ENCODE measurements around the gene PAX5. TPM values are rescaled to one million over a fixed set of nuclear protein-coding genes. Genes with fewer than 3 reads are reported as not detected.

PAX5 gene
- total RNA-seq, 1 donor from 2014 or later: 1.3 TPM

GRCh38 chr9:36928210-36928609, 105.9 kb downstream of the PAX5 start:
- no peak for DNase-seq (ENCODE audit: low spot score)
- Mint-ChIP-seq H3K36me3 (ENCODE audit: low read depth, unreplicated experiment) (no peaks in the 10 kb centered on the region), H3K9me3 (ENCODE audit: unreplicated experiment) (no peaks in the 10 kb centered on the region), H3K4me1 (ENCODE audit: unreplicated experiment) (no peaks in the 10 kb centered on the region), H3K27me3 (ENCODE audit: unreplicated experiment) (no peaks in the 10 kb centered on the region), H3K27ac (ENCODE audit: unreplicated experiment) (no peak overlapping the region), H3K4me3 (ENCODE audit: unreplicated experiment) (no peak overlapping the region)
- no peak for TF ChIP-seq CTCF (IDR thresholded peaks at IDR 0.05; ENCODE audit: unreplicated experiment)

GRCh38 chr9:36924757-36925432, 109.2 kb downstream of the PAX5 start:
- Mint-ChIP-seq H3K9me3 (ENCODE audit: unreplicated experiment) (no peaks in the 10 kb centered on the region), H3K27ac (ENCODE audit: unreplicated experiment) (no peak overlapping the region), H3K36me3 (ENCODE audit: low read depth, unreplicated experiment) (no peaks in the 10 kb centered on the region), H3K27me3 (ENCODE audit: unreplicated experiment) (peaks cover 1% of the 10 kb centered on the region), H3K4me1 (ENCODE audit: unreplicated experiment) (no peaks in the 10 kb centered on the region), H3K4me3 (ENCODE audit: unreplicated experiment) (no peak overlapping the region)
- no peak for TF ChIP-seq CTCF (IDR thresholded peaks at IDR 0.05; ENCODE audit: unreplicated experiment)
- DNase-seq (ENCODE audit: low spot score): no peak

GRCh38 chr9:36924071-36924470, 110.0 kb downstream of the PAX5 start:
- Mint-ChIP-seq H3K36me3 (ENCODE audit: low read depth, unreplicated experiment) (no peaks in the 10 kb centered on the region), H3K4me3 (ENCODE audit: unreplicated experiment) (no peak overlapping the region), H3K27ac (ENCODE audit: unreplicated experiment) (no peak overlapping the region), H3K4me1 (ENCODE audit: unreplicated experiment) (no peaks in the 10 kb centered on the region), H3K27me3 (ENCODE audit: unreplicated experiment) (peaks cover 1% of the 10 kb centered on the region), H3K9me3 (ENCODE audit: unreplicated experiment) (no peaks in the 10 kb centered on the region)
- no peak for TF ChIP-seq CTCF (IDR thresholded peaks at IDR 0.05; ENCODE audit: unreplicated experiment)
- DNase-seq (ENCODE audit: low spot score): no peak

GRCh38 chr9:36923025-36923625, 110.9 kb downstream of the PAX5 start:
- H3K4me1 Mint-ChIP-seq (ENCODE audit: unreplicated experiment): no peaks in the 10 kb centered on the region
- H3K4me3 Mint-ChIP-seq (ENCODE audit: unreplicated experiment): no peak overlapping the region
- TF ChIP-seq CTCF (IDR thresholded peaks at IDR 0.05; ENCODE audit: unreplicated experiment): no peak
- no peak overlapping the region for H3K27ac Mint-ChIP-seq (ENCODE audit: unreplicated experiment)
- H3K9me3 Mint-ChIP-seq (ENCODE audit: unreplicated experiment): no peaks in the 10 kb centered on the region
- DNase-seq (ENCODE audit: low spot score): no peak
- H3K36me3 Mint-ChIP-seq (ENCODE audit: low read depth, unreplicated experiment): no peaks in the 10 kb centered on the region
- peaks cover 1% of the 10 kb centered on the region for H3K27me3 Mint-ChIP-seq (ENCODE audit: unreplicated experiment)

DNA sequence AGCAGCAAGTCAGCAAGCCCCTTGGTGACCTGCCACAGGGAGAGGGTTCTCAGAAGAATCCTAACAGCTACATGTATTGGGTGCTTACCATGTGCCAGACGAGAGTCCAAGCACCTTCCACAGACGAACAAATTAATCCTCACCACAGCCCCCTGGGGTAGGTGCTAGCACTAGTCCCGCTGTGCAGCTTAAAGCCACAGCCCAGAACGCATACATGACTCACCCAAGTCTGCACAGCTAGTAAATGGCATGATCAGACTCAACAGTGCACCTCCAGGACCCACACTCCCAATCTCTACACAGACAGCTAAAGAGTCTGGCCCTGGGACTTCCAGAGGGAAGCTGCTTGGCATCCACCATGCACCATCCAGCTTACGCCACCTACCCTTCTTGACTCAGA, 111.5 kb downstream of the PAX5 start:
- no peak for DNase-seq (ENCODE audit: low spot score)
- no peak overlapping the region for H3K4me3 Mint-ChIP-seq (ENCODE audit: unreplicated experiment)
- TF ChIP-seq CTCF (IDR thresholded peaks at IDR 0.05; ENCODE audit: unreplicated experiment): no peak
- H3K36me3 Mint-ChIP-seq (ENCODE audit: low read depth, unreplicated experiment): no peaks in the 10 kb centered on the region
- H3K27ac Mint-ChIP-seq (ENCODE audit: unreplicated experiment): no peak overlapping the region
- H3K27me3 Mint-ChIP-seq (ENCODE audit: unreplicated experiment): peaks cover 1% of the 10 kb centered on the region
- H3K4me1 Mint-ChIP-seq (ENCODE audit: unreplicated experiment): no peaks in the 10 kb centered on the region
- no peaks in the 10 kb centered on the region for H3K9me3 Mint-ChIP-seq (ENCODE audit: unreplicated experiment)

Measured in endothelial cell (in vitro differentiated cells).